Measurements from ENCODE around the gene ZNF407. TPM values are rescaled to one million over a fixed set of nuclear protein-coding genes. Genes with fewer than 3 reads are reported as not detected.

ZNF407 gene
- total and polyA plus RNA-seq, 4 donors: 1.9 to 16.5 (median 6.6) TPM

DNA sequence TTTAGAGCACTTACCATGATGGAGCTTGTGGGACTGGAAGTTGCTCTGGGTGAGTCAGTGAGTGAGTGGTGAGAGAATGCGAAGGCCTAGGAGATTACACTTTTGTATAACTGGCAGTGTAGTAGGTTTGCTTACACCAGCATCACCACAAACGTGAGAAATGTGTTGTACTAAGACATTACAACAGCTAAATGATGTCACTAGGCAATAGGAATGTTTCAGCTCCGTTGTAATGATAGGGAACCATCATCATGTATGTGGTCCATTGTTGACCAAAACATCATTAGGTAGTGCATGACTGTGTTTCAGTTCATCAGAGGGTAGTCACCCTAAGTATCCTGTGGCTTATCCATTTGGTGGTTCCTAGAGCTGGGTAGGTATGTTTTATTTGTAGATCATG is 11.9 kb downstream of the ZNF407 start:
- no peaks in the 10 kb centered on the region for H3K9me3 ChIP-seq (ENCODE audit: control insufficient read depth in 4 of 4, low read length in 3 of 4)
- TF ChIP-seq HNF4A (conservative IDR thresholded peaks at IDR 0.05) (no peak), YY1 (IDR thresholded peaks at IDR 0.05) (no peak), GABPA (IDR thresholded peaks at IDR 0.05 in 1 of 2, conservative IDR thresholded peaks at IDR 0.05 in 1 of 2) (no peak), FOXA2 (IDR thresholded peaks at IDR 0.05) (no peak), RAD21 (IDR thresholded peaks at IDR 0.05) (no peak)
- TF ChIP-seq, protein P1, sequence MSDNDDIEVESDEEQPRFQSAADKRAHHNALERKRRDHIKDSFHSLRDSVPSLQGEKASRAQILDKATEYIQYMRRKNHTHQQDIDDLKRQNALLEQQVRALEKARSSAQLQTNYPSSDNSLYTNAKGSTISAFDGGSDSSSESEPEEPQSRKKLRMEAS (IDR thresholded peaks at IDR 0.05): no peak
- TF ChIP-seq, protein P2, sequence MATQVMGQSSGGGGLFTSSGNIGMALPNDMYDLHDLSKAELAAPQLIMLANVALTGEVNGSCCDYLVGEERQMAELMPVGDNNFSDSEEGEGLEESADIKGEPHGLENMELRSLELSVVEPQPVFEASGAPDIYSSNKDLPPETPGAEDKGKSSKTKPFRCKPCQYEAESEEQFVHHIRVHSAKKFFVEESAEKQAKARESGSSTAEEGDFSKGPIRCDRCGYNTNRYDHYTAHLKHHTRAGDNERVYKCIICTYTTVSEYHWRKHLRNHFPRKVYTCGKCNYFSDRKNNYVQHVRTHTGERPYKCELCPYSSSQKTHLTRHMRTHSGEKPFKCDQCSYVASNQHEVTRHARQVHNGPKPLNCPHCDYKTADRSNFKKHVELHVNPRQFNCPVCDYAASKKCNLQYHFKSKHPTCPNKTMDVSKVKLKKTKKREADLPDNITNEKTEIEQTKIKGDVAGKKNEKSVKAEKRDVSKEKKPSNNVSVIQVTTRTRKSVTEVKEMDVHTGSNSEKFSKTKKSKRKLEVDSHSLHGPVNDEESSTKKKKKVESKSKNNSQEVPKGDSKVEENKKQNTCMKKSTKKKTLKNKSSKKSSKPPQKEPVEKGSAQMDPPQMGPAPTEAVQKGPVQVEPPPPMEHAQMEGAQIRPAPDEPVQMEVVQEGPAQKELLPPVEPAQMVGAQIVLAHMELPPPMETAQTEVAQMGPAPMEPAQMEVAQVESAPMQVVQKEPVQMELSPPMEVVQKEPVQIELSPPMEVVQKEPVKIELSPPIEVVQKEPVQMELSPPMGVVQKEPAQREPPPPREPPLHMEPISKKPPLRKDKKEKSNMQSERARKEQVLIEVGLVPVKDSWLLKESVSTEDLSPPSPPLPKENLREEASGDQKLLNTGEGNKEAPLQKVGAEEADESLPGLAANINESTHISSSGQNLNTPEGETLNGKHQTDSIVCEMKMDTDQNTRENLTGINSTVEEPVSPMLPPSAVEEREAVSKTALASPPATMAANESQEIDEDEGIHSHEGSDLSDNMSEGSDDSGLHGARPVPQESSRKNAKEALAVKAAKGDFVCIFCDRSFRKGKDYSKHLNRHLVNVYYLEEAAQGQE (IDR thresholded peaks at IDR 0.05): no peak
- H3K27ac ChIP-seq (ENCODE audit: low read depth in 1 of 2, low read length in 2 of 2): no peak overlapping the region
- H3K4me1 ChIP-seq (ENCODE audit: control insufficient read depth in 4 of 4, insufficient read depth in 4 of 4, low read length in 3 of 4): peaks cover 0 to 3% (median 0%) of the 10 kb centered on the region in 4 donors
- no peak for DNase-seq (ENCODE audit: low spot score)
- no peak overlapping the region for H3K4me3 ChIP-seq (ENCODE audit: low read depth in 1 of 3, low read length in 3 of 3)
- no peak overlapping the region for H3K9ac ChIP-seq (ENCODE audit: low read depth in 1 of 2, low read length in 2 of 2)
- no peaks in the 10 kb centered on the region for H3K36me3 ChIP-seq (ENCODE audit: control insufficient read depth in 4 of 4, insufficient read depth in 3 of 4, low read depth in 1 of 4, low read length in 3 of 4)
- WGBS: 93% methylated on average over 3 of the region's 3 CpGs
- H3K27me3 ChIP-seq (ENCODE audit: control insufficient read depth in 4 of 4, insufficient read depth in 4 of 4, low read length in 3 of 4): no peaks in the 10 kb centered on the region

DNA sequence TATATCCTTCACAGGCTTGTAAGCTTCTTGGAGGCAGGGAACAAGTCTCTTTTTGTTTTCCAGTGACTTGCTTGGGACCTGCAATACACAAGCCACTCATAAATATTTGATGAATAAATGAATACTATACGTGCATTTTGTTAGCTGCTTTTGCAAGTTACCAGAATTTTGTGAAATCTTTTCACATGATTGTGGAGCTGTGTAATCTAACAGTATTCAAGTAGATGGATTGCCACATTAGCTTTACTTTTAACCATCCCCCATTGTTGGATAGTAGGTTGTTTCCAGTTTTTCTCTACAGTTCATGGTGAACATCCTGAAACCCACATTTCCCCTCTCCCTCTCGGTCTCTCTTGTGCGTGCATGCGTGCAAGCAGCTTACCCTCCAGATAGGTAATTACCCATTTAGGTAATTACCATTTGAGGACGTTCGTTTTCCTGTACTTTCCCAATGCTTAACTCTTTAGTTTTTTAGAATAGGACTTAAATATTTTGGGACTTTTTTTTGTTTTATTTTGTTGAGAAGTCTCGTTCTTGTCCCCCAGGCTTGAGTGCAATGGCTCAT is 12.5 kb downstream of the ZNF407 start:
- no peak for DNase-seq (ENCODE audit: low spot score)
- no peak for TF ChIP-seq FOXA1 (IDR thresholded peaks at IDR 0.05)
- TF ChIP-seq, protein P3, sequence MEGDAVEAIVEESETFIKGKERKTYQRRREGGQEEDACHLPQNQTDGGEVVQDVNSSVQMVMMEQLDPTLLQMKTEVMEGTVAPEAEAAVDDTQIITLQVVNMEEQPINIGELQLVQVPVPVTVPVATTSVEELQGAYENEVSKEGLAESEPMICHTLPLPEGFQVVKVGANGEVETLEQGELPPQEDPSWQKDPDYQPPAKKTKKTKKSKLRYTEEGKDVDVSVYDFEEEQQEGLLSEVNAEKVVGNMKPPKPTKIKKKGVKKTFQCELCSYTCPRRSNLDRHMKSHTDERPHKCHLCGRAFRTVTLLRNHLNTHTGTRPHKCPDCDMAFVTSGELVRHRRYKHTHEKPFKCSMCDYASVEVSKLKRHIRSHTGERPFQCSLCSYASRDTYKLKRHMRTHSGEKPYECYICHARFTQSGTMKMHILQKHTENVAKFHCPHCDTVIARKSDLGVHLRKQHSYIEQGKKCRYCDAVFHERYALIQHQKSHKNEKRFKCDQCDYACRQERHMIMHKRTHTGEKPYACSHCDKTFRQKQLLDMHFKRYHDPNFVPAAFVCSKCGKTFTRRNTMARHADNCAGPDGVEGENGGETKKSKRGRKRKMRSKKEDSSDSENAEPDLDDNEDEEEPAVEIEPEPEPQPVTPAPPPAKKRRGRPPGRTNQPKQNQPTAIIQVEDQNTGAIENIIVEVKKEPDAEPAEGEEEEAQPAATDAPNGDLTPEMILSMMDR (IDR thresholded peaks at IDR 0.05; ENCODE audit: low read depth, low read length, missing input control): no peak
- TF ChIP-seq HNF4A (conservative IDR thresholded peaks at IDR 0.05): no peak
- no peak for TF ChIP-seq TAF1 (conservative IDR thresholded peaks at IDR 0.05)
- TF ChIP-seq EGR1 (IDR thresholded peaks at IDR 0.05; ENCODE audit: low read depth in 2 of 2): no peak
- TF ChIP-seq, protein P4, sequence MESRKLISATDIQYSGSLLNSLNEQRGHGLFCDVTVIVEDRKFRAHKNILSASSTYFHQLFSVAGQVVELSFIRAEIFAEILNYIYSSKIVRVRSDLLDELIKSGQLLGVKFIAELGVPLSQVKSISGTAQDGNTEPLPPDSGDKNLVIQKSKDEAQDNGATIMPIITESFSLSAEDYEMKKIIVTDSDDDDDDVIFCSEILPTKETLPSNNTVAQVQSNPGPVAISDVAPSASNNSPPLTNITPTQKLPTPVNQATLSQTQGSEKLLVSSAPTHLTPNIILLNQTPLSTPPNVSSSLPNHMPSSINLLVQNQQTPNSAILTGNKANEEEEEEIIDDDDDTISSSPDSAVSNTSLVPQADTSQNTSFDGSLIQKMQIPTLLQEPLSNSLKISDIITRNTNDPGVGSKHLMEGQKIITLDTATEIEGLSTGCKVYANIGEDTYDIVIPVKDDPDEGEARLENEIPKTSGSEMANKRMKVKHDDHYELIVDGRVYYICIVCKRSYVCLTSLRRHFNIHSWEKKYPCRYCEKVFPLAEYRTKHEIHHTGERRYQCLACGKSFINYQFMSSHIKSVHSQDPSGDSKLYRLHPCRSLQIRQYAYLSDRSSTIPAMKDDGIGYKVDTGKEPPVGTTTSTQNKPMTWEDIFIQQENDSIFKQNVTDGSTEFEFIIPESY (IDR thresholded peaks at IDR 0.05): no peak
- TF ChIP-seq HNF4G (IDR thresholded peaks at IDR 0.05): no peak
- TF ChIP-seq SP1 (IDR thresholded peaks at IDR 0.05): no peak
- no peak for TF ChIP-seq GABPA (IDR thresholded peaks at IDR 0.05 in 1 of 2, conservative IDR thresholded peaks at IDR 0.05 in 1 of 2)
- TF ChIP-seq JUND (IDR thresholded peaks at IDR 0.05): no peak
- Histone ChIP-seq H3K27ac (ENCODE audit: low read depth in 1 of 2, low read length in 2 of 2) (no peak overlapping the region), H3K4me3 (ENCODE audit: low read depth in 1 of 3, low read length in 3 of 3) (no peak overlapping the region), H3K4me1 (ENCODE audit: control insufficient read depth in 4 of 4, insufficient read depth in 4 of 4, low read length in 3 of 4) (peaks cover 0 to 3% (median 0%) of the 10 kb centered on the region in 4 donors), H3K36me3 (ENCODE audit: control insufficient read depth in 4 of 4, insufficient read depth in 3 of 4, low read depth in 1 of 4, low read length in 3 of 4) (no peaks in the 10 kb centered on the region), H3K9ac (ENCODE audit: low read depth in 1 of 2, low read length in 2 of 2) (no peak overlapping the region), H3K9me3 (ENCODE audit: control insufficient read depth in 4 of 4, low read length in 3 of 4) (peaks cover 0 to 1% (median 0%) of the 10 kb centered on the region in 4 donors), H3K27me3 (ENCODE audit: control insufficient read depth in 4 of 4, insufficient read depth in 4 of 4, low read length in 3 of 4) (no peaks in the 10 kb centered on the region)
- WGBS: 92% methylated on average over 7 of the region's 7 CpGs
